Progenitor cell of endocrine pancreas (in vitro differentiated cells): ENCODE results near the gene CCDC160. TPM values are rescaled to one million over a fixed set of nuclear protein-coding genes. Genes with fewer than 3 reads are reported as not detected.

Experiments
- DNase-seq: peaks from one replicate; pipeline ENCODE4 v3.0.0; 2021; ENCODE audit warnings: low spot score; ENCODE audit not compliant: unreplicated experiment
- H3K27ac Mint-ChIP-seq: 2 replicates; pipeline ENCODE4 v1.8.0; 2021; ENCODE audit warnings: mild to moderate bottlenecking, moderate library complexity, mixed read lengths
- H3K27me3 Mint-ChIP-seq: 2 replicates; pipeline ENCODE4 v1.8.0; 2021; ENCODE audit warnings: mixed read lengths
- H3K36me3 Mint-ChIP-seq: 2 replicates; pipeline ENCODE4 v1.8.0; 2022; ENCODE audit warnings: mixed read lengths; ENCODE audit not compliant: insufficient read depth
- H3K4me1 Mint-ChIP-seq: 2 replicates; pipeline ENCODE4 v1.8.0; 2021; ENCODE audit warnings: low read depth, mixed read lengths
- H3K4me3 Mint-ChIP-seq: 2 replicates; pipeline ENCODE4 v1.8.0; 2021; ENCODE audit warnings: low read depth, mild to moderate bottlenecking, moderate library complexity, mixed read lengths
- H3K9me3 Mint-ChIP-seq: 2 replicates; pipeline ENCODE4 v1.8.0; 2021; ENCODE audit warnings: low read depth, mixed read lengths
- CTCF ChIP-seq: fragments of 200-600 bp; sonication (generic); IDR thresholded peaks from one replicate; pipeline ENCODE4 v1.5.0; 2021; ENCODE audit warnings: antibody characterized with exemption, mild to moderate bottlenecking; ENCODE audit not compliant: unreplicated experiment
- total RNA-seq: library from RNA; stranded (reverse); gene quantifications from 2 replicates; pipeline ENCODE4 v1.2.1, GENCODE V29; 2021

CCDC160 gene
- total RNA-seq, 1 donor from 2014 or later = 2.7 TPM

GRCh38 chrX:134244043-134244442 lies 7.1 kb downstream of the CCDC160 start:
- Mint-ChIP-seq H3K27me3 (no peaks in the 10 kb centered on the region), H3K36me3 (peaks cover 12% of the 10 kb centered on the region), H3K9me3 (peaks cover 9% of the 10 kb centered on the region), H3K4me3 (no peak overlapping the region), H3K4me1 (peaks cover 3% of the 10 kb centered on the region), H3K27ac (no peak overlapping the region)
- no peak for DNase-seq
- TF ChIP-seq CTCF = no peak

DNA sequence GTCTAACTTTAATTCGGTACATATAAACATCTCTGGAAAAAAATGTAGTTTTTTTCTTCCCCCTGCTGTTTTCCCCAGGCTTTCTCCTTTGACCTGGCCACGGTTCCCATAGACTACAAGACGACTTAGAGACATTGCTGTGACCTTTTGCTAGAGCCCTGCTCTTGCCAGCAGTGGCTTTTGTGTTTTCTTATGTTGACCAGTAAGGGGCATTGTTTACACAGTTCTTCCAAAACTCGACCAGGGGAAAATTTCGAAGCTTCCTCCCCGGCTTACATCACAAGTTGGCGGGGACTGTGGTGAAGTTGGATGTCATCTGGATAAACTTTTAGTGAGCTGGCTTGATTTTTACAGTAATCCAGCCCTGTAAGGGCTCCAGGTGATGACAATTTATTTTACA lies 9.3 kb downstream of the CCDC160 start:
- H3K27me3 Mint-ChIP-seq = no peaks in the 10 kb centered on the region
- peaks cover 11% of the 10 kb centered on the region for H3K36me3 Mint-ChIP-seq
- no peaks in the 10 kb centered on the region for H3K4me1 Mint-ChIP-seq
- no peak for TF ChIP-seq CTCF
- H3K27ac Mint-ChIP-seq = no peak overlapping the region
- DNase-seq = no peak
- no peak overlapping the region for H3K4me3 Mint-ChIP-seq
- peaks cover 9% of the 10 kb centered on the region for H3K9me3 Mint-ChIP-seq

DNA sequence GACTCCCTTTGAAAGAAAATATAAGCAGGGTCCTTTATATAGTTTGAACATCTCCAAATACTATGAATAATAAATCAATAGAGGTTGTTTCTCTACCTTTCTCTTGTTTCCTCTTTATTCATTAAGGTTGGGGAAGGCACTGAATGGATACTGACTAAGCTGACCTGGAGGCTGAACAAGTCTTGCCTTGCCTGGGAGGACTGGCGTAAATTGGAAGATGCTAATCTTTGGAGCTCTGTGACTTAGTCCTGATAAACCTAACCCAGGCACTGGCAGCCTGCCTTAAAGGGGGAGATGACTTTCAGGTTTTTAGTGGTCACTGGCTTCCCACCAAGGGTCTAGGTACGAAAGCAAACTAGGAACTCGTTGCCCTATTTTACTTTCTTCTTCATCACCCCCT lies 10.5 kb downstream of the CCDC160 start:
- H3K9me3 Mint-ChIP-seq = peaks cover 9% of the 10 kb centered on the region
- no peaks in the 10 kb centered on the region for H3K4me1 Mint-ChIP-seq
- no peak for TF ChIP-seq CTCF
- no peak overlapping the region for H3K4me3 Mint-ChIP-seq
- DNase-seq = no peak
- H3K27me3 Mint-ChIP-seq = no peaks in the 10 kb centered on the region
- H3K27ac Mint-ChIP-seq = no peak overlapping the region
- H3K36me3 Mint-ChIP-seq = peaks cover 11% of the 10 kb centered on the region

DNA sequence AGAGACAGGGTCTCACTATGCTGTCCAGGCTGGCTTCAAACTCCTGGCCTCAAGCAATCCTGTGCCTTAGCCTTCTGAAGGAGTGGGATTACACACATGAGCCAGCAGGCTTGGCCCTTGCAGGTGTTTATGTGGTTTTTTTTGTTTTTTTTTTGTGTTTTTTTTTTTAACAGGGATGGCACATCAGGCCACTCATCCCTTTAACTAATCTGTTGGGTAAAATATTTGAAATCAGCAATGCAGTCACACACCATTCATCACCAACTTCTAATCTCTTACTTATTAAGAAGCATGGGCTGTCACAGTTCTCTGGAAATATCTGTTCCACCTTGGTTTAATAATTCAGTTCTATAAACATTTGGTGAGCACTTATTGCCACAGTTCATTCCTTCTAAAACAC lies 12.3 kb downstream of the CCDC160 start:
- Mint-ChIP-seq H3K4me3 (no peak overlapping the region), H3K4me1 (no peaks in the 10 kb centered on the region), H3K36me3 (peaks cover 10% of the 10 kb centered on the region), H3K27me3 (no peaks in the 10 kb centered on the region), H3K27ac (no peak overlapping the region), H3K9me3 (peaks cover 9% of the 10 kb centered on the region)
- DNase-seq = no peak
- no peak for TF ChIP-seq CTCF

DNA sequence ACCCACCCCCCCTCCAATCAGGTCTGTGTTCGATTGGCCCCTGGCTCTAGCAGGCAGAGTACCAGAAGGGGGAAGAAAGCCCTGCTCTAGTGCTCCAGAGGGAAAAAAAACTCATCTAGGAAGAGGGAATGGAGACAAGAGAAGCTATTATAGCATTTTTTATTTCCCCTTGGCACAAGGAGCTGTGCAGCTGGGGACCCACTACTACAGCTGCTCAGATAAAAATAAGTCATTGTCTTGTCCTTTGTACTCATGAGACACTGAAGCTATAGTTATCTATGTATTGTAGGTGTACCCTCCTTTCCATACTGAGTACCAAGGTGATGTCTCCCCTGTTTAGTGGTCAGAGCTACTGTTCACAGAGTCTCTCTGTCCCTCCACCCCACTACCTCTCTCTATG lies 14.3 kb downstream of the CCDC160 start:
- H3K4me3 Mint-ChIP-seq = no peak overlapping the region
- H3K27ac Mint-ChIP-seq = no peak overlapping the region
- no peaks in the 10 kb centered on the region for H3K27me3 Mint-ChIP-seq
- peaks cover 14% of the 10 kb centered on the region for H3K9me3 Mint-ChIP-seq
- peaks cover under 1% of the 10 kb centered on the region for H3K36me3 Mint-ChIP-seq
- H3K4me1 Mint-ChIP-seq = no peaks in the 10 kb centered on the region
- no peak for TF ChIP-seq CTCF
- DNase-seq = no peak
